HG02610 (cell line): ENCODE results near the gene STEAP3.
A peak's percentile ranks its signal among the peaks of the same experiment; 100 is the strongest.

Experiments
- ATAC-seq: cut with Tn5 transposase; IDR thresholded peaks from one replicate; pipeline ENCODE4 v1.9.1; 2021; ENCODE audit warnings: mild to moderate bottlenecking, moderate library complexity; ENCODE audit not compliant: unreplicated experiment

The STEAP3 gene

DNA sequence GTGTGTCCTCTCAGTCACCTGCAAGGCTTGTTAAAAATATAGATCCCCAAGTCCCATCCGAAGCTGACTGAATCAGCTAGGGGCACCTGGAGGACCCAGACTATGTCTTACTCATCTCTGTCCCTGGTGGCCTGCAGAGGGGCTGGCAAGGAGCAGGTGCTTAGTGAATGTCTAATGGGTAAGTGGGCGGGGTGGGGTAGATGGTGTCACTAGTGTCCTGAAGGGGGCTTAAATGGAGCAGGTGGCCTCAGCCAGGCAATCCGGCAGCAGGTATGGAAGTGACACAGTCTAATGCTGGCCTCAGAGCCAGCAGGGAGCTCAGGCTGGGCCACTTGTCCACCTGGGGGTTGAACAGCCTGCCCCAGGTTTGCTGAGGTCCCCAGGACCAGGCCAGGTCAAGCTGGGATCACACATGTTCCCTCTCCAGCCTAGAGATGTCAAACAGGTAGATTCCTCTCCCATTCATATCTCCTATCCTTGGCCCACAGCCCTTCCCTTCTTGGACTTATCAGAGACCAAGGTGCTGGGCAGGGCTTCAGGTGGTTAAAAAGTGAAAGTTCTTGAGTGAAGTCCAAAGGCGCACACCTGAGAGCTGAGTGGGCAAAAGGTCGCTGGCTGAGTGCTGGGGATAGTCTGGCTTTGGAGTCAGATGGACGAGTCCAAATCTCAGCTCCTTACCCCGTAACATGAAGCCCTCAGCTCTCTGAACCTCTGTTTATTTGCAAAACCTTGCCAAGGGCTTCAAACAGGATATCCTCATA, 1.7 kb downstream of the STEAP3 start:
- ATAC-seq: no peak

- ATAC-seq: no peak
Measured at GRCh38 chr2:119225926-119226325, 2.3 kb downstream of the STEAP3 start.

- no peak for ATAC-seq
Measured at GRCh38 chr2:119227346-119227745, 3.7 kb downstream of the STEAP3 start.

GRCh38 chr2:119228136-119228535, 4.5 kb downstream of the STEAP3 start:
- no peak for ATAC-seq

GRCh38 chr2:119228964-119229363, 5.3 kb downstream of the STEAP3 start:
- no peak for ATAC-seq

DNA sequence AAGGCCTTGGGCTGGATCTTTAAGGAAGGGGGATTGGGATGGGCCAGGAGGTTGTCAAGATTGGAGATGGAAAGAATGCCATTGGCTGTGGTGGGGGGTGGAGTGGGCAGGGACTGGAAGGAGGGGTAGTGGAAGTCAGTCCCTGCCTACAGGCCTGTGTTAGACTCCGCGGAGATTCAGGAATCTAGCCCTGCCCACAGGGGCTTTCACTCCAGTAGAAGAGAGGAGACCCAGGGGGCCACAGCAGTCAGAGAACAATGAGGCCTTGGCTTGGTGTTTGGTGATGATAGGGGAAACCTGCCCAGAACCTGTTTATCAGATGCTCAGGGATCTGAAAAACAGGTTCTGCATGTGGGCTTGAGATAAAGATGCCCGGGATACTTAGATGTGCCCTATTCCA, 6.1 kb downstream of the STEAP3 start:
- no peak for ATAC-seq

DNA sequence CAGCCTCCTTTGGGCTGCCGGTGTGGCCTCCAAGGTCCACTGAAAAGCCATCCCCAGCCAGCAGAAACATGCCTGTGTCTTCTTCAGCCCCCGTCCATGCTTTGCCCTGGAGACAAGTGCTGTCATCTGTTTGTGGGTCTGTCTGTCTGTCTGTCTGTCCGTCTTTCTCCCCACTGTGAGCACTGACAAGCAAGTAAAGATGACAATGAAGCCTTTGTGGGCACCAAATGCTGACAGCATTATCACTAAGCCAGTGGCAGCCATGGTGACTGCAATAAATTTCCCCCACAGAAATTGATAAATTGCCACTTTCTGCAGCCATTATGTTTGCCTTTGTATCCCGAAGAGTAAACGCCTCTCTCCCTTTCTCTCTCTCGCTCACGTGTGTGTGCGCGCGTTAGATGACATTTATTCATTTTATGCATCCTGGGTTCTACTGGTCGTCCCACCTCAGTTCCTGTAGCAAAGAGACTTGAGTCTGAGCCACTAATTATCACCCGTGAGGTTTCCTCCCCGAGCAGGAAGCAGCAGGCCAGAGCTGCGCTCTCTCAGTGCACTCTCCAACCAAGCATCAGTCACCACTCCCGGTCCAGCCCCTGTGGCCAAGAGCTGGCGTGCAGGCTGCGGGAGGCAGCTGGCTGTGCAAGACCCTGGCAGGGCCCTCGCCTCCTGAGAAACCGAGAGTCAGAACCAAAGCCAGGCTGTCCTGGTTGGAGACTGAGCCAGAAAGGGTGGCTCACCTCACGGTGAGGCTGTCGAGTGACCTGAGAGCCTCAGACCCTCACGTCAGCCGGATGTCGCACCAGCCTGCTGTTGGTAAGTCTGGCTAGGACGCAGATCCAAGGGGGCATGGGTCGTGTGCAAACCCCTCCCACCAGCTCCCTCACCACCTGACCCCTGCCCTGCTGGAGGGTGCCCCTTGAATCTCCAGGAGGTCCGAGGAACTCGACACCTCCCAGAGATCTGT, 6.9 kb downstream of the STEAP3 start:
- no peak for ATAC-seq

DNA sequence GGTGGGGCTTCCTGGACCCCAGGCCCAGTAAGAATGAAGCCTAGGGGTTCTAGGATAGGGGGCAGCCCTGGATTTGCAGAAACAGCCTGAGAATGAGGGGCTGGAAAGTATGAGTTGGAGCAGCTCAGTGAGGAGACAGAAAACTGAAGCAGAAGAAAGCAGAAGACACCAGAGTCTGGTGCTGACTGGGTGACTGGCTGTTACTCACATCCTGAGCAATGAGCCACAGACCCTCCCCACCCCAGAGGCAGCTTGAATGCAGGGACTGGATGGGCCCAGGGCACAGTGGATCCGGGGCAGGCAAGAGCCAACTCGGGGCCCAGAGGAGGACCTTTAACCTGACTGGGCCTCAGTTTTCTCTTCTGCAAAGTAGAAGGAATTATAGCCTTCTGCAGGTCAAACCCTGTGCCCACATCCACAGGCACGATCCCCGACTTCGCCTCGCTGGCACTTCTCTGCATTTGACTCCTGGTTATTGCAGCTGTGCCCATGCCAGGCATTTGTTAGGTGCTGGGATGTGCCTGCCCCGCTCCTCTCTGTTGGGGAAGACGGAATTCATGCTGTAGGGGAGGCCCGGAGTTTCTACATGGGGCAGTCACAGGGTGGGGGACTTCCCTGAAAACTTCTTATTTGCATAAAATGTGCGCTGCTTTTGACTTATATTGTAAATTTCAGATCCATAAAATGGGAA, 8.5 kb downstream of the STEAP3 start:
- peak; percentile 51 for ATAC-seq

DNA sequence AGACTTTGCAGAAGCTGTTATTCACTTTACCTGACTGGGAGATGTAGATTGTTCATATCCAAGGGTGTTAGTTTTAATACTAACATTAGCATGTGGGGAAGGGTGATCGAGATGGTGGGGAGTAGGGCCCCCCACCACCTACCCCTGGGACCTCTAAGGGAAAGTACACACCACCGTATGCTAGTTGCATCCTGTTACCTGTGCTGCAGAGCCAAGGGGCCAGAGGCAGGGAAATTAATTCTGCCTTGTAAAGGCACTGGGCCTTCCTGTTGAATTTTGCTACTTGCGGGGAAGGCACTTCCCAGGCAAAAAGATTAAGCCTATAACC, 9.0 kb downstream of the STEAP3 start:
- peak; percentile 47 for ATAC-seq

- ATAC-seq: peak; percentile 61
Measured at GRCh38 chr2:119233326-119234020, 9.8 kb downstream of the STEAP3 start.

- no peak for ATAC-seq
Measured at GRCh38 chr2:119234021-119235019, 10.7 kb downstream of the STEAP3 start.

DNA sequence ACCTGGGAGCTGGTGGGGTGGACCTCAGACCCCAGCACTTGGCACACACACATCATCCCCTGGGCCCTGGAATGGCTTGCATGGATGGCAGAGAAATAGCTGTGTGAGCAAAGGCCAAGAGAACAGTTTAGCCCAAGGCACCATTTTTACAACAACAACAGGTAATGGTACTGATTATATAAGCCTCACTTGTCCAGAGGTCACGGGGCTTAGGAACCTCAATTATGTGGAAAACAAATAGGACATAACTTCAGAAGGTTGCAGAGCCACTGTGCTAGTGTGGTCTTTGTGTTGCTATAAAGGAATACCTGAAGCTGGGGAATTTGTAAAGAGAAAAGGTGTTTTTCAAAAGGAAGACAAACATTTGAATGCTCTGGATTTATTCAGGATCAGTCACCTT, 13.2 kb downstream of the STEAP3 start:
- ATAC-seq: no peak

- no peak for ATAC-seq
Measured at GRCh38 chr2:119240311-119241204, 16.9 kb downstream of the STEAP3 start.

- ATAC-seq: no peak
Measured at GRCh38 chr2:119241205-119241532, 17.5 kb downstream of the STEAP3 start.

DNA sequence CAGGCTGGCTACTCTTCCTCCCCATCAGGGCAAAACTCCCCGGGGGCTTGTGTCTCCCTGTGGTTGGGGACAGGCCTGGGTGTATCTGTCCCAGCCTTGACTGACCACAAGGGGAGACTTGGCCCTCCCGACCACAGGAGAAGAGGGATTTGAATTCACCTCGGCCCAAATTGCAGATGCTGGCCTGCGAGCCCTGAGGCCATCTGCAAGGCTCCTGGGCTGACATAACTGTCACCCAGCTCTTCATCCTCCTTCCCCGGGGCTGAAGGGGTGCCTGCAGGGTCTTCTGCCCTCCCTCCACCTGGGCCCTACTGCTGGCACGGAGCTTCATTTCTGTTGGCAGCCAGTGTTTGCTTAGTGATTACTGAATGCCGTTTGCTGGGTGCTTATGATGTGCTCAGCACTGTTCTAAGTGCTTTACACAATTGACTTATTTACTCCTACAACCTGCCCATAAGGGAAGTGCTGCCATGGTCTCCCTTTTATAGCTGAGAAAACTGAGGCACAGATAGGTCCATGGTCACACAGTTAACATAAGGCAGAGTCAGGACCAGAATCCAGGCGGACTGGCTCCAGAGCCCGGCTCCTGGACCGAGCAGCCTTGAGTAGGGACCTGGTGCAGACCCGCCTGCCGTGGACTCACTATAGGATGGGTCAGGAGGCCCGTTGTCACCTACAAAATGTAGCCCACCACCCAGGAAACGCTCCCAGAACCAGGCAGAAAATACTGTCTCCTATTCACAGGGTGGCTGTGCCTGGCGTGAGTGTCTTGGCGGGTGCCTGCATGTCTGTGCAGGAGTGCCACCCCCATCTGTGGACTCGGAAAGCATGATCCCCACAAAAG, 18.9 kb downstream of the STEAP3 start:
- no peak for ATAC-seq

- ATAC-seq: no peak
Measured at GRCh38 chr2:119243621-119244020, 20.0 kb downstream of the STEAP3 start.

DNA sequence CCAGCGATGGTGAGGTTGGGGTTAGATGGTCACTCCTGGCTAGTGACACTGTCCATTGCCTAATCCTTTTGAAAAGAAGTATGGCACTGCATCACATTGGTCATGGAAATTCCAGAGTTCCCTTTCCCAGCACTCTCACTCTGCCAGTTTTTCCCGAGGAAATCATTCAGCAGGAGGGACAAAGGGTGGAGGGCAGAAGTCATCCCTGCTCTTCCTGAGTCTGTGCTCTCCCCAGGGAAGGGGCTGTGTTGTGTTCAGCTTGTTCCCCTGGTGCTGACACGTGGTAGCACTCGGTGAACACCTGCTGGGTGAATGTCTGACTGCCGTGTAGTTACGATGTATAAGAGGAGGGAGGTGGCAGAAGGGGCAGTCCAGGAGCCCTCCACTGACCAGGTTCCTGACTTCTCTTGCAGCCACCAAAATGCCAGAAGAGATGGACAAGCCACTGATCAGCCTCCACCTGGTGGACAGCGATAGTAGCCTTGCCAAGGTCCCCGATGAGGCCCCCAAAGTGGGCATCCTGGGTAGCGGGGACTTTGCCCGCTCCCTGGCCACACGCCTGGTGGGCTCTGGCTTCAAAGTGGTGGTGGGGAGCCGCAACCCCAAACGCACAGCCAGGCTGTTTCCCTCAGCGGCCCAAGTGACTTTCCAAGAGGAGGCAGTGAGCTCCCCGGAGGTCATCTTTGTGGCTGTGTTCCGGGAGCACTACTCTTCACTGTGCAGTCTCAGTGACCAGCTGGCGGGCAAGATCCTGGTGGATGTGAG, 21.6 kb downstream of the STEAP3 start:
- ATAC-seq: no peak
